DMS153 treated with DMSO at 0.1 percent for 48 hours (cell line): ENCODE data around the gene VTN.
"Not testable (repeated sequence)": the region's sequence is repeated elsewhere in the genome, so short reads cannot be mapped to it uniquely, and the experiment has no call there.

ENCODE experiments used
- DNase-seq: peaks from one replicate; lab custom pipeline; 2025; ENCODE audit not compliant: unreplicated experiment; lab: John Stamatoyannopoulos, UW

VTN gene

DNA sequence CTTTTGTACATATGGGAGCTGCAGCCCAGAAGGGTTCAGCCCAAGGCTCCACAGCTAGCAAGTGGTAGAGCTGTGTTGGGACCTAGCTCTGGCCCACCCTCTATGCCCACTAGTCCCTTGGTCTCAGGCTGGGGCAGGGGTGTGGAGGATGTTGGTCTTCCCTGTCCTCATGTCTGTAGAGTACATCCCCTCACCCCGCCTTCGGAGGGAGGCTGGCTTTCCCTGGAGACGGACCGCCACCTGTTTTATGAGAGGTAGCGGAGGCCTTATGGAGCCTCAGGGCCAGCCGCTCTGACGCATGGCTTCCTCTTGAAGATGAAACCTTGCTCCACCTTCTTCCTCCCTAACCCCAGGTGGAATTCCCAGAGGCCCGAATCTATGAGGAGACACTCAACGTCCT lies 26.1 kb downstream of the VTN start:
- DNase-seq: no peak

DNA sequence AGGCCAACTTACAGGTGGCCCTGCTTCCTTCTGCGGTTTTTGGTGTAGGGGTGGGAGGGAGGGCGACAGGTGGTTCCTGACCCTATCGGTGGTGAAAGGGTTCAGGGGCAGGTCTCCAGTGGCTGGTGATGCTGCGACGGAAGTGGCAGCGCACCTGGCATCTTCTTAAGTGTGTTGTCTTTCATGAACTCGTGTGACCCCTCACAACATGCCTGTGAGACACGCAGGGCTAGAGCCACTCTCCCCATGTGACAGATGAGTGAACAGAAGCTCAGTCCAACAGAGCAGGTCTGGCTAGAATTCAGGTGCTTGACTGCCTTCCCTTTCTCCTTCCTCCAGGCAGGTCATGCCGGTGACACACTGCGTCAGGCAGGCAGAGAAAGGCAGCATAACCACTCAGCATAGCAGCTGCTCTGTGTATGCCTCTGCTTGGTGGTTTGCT lies 26.6 kb downstream of the VTN start:
- no peak for DNase-seq

DNA sequence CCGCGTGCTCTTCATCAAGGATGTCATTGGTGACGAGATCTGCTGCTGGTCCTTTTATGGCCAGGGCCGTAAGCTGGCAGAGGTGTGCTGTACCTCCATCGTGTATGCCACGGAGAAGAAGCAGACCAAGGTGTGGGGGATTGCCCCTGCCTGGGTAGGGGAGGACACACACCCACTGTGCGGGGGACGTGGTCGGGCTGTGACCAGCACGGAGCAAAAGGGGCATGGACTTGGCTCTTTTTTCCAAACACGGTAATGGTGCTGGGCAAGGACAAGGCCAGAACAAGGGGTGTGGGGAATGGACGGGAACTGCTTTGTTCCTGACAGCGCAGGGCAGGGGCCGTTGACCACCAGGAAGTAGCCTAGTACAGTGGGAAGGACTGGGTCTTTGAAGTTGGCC lies 27.8 kb downstream of the VTN start:
- no peak for DNase-seq

DNA sequence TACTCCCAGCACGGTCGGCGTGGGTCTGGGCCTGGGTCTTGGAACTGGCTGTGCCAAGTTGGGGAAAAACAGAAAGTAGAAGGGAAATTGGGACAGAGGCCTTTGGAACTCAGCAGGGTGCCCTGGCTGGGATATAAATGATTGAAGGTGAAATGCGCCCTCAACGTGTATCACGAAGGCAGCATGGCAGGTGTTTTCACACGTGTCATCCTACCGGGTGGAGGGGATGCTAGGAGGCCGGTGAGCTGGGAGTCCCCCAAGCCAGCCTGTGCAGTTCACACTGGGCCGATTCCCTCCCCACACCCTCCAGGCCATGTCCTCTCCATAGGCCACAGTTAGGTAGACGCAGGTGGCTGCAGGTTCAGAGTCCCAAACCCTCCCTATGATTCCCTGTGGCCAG lies 28.6 kb downstream of the VTN start:
- DNase-seq: no peak

DNA sequence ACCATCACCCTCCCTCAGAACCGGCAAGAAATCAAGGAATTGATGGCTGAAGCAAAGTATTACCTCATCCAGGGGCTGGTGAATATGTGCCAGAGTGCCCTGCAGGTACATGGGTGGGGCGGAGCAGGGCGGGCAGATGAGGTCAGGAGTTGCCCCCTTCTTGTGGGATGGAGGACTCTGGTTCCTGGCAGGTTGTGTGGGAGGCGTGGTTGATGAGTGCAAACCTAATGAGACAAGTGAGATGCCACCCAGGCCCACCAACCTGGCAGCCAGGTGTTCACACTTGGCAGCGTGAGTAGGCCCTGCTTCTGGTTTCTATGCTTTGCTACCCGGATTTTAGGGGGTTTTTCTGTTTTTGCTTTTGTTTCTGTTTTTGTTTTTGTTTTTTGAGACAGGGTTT lies 29.7 kb downstream of the VTN start:
- DNase-seq: no peak

DNA sequence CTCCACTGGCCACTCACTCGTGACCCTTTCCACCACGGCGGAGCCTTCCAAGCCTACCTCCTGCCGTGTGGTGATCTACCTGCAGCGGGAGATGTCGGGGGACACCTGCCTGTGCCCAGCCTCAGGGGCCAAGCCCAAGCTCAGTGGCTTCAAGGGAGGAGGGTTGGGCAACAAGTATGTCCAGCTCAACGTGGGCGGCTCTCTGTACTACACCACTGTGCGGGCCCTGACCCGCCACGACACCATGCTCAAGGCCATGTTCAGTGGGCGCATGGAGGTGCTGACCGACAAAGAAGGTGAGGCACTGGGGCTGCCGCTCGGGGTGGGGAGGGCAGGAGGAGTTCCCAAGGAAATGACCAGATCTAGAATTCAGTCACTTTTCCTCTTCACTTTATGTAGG lies 30.7 kb downstream of the VTN start:
- DNase-seq: no peak

DNA sequence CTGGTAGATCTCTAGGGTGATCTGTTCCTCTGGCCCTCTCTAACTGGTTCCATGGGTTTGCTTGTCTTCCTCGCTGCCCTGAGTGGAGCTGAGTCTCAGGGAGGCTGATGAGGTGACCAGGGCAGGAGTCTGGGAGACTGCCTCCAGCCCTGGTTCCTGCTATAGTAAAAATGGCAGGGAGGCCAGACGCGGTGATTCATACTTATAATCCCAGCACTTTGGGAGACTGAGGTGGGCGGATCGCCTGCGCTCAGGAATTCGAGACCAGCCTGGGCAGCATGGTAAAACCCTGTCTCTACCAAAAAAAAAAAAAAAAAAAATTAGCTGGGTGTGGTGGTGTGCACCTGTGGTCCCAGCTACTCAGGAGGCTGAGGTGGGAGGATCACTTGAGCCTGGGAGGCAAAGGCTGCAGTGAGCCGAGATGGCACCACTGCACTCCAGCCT lies 31.3 kb downstream of the VTN start:
- not testable (repeated sequence) for DNase-seq

DNA sequence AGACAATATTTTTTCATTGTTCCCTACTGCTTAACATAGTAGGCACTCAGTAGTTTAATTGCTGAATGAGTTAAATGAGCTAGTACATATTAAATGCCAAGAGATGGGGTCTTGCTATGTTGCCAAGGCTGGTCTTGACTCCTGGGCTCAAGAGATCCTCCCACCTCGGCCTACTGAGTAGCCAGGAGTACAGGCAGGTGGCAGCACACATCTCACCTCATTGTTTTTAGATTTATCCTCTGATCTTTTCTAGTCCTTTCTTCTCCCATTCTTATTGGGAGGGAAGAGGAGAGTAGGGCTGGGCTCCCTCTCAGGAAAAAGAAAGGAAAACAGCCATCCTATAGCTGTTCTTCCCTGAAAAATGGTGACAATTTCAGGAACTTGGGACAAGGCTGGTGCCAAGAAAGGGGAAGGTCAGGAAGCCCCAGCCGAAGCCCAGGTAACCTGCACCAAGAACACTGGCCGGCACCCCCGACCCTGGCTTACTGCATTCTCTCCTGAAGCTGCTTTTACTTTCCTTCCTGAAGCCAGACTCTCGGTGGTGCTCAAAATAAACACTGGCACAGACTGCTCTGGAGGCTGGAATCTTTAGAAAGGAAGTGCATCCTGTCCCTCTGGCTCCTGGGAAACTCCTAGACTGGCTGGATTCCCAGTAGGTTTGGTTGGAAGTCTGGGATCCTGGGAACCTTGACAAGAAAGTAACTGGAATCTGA lies 31.9 kb downstream of the VTN start:
- DNase-seq: no peak

DNA sequence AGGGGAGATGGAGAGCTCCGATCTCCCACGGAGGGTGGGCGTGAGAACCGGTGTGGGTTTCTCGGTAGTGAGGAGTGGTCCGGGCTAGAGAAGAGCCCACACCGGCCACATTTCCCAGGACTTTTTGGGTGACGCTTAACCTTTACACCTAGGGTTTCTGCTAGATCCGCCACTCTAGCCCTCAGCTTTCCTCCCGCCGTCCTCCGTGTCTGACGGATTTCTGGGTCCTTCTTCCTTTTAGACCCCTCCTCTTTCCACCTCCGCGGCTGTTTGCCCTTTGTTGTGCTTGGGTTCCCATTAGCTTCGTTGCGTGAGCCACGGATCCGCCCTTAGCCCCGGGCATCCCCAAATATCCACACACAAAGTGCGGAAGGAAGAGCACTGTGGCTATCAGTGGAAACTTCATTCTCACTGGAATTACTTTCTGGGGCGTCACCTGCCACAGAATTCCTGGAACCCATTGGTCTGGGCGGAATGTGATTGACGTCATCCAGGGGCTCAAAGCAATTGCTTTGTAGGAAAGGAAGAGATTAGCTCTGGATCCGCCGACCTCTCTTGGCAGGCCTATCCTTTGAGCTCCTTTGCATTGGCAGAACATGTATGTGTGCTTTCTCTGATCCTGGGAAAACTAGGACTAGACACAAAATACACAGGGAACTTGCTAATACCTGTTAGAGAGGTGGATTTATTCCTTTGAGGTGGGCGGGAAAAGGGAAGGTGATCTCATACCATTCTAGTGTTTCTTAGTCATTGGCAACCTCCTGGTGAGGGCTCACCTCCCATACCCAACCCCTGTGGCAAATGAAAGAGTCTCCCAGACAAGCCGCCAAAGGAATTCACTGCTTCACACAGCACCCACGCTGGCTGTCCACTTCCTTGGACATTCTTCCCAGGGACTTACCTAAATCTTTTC lies 33.9 kb downstream of the VTN start:
- DNase-seq: no peak

DNA sequence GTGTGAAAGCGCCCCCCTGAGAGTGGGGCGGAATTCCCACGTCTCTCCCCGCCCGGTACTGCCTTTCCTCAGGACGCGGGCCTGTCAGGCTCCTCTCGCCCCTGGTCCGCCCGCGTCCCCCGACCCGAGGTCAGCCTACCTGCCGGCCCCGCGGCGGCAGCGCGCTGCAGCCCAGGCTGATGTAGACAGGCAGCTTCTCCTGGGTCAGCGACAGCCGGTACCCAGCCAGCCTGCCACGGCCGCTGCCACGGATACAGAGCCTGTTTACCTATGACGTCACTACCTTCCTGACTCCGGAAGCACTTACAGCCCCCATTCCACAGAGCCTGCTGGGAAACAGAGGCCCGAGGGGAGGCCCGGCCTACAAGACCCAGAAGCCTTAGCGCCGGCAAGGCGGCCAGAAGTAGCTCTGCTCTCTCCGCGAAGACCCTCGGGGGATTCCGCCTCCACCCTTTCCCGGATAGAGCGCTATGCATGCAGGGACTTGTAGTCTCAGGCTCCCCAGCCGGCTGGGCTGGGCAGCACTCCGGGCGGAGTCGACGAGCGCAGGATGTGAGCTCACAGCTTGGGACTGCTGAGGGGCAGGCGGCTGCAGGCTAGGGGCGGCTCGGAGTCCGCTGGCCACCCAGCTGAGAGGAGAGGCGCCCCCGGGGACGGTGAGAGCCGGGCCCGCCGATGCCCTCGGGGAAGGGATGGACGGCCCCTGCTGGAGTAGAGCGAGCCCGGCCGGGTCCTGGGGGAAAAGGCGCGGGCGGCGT lies 34.7 kb downstream of the VTN start, which contains the start of the genes IFT20 and TNFAIP1:
Gene IFT20 (minus strand): TSS at position 272 of the 758 bp plus-strand sequence. CDS start 3,487 bp downstream, outside the sequence.
Gene TNFAIP1 (plus strand): TSS at position 561 of the 758 bp plus-strand sequence. CDS start 3,761 bp downstream, outside the sequence.
- DNase-seq: peak; percentile 99

DNA sequence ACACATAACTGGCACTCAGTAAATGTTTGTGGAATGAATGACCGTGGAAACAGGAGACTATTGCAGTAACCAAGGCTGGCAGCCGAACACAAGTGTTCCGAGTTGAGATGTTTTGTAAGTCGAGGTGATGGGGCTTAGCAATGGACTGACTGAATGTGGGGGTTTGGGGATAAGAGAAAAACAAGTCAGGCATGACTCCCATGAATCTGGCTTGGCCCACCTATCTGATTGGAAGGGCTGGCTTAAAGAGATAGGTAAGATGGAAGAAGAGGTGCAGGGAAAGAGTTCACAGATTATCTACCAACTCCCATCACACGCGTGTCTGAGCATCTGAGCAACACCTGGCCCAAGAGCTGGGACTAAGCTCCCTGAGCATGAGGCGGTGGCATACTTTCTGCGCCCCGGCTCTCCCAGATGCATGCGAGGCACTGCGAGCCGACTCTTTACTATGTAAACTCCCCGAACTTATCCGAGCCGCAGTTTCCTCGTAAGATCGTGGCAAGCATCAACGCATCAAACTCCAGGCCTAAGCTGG lies 35.4 kb downstream of the VTN start:
- no peak for DNase-seq

DNA sequence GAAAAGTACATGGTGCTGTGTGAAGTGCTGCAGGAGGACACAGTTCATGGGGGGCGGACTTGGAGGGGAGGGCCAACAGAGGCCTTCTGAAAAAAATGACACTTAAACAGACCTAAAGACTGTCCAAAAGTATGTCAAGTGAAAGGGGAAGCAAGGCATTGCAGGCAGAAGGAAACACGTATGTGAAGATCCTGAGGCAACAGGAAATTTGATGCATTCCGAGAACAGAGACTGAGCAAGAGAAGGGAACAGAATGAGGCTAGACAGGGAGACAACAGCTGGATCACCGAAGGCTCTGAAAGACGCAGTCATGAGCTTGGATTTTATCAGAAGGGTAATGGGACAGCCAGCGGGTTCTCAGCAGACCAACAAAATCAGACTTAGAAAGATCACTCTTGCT lies 35.9 kb downstream of the VTN start:
- no peak for DNase-seq

DNA sequence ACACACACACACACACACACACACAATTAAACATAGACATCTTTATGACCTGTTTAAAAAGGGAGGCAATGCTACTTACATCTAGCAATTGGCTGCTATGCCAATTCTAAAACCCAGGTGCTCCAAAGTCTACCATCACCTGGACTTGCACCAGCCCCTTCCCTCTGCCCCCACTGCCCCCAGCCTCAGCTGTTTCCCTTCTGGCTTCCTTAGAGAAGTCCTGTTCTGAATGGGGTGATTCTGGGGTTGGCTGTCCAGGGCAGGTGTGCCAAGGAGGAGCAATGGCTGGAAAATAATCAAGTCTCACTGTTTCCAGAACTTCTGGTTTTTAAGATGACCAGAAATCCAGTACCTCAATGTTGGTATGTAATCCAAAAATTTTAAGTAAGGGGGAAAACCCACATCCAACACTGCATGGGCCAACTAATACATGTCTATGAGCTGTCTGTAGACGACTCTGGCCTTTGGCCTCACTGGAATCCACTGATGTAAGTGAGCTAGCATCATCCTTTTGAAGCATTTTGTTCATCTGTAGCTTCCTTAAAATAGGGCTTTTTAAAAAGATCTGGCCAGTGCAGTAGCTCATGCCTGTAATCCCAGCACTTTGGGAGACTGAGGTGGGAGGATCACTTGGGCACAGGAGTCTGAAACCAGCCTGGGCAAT lies 36.9 kb downstream of the VTN start:
- no peak for DNase-seq

DNA sequence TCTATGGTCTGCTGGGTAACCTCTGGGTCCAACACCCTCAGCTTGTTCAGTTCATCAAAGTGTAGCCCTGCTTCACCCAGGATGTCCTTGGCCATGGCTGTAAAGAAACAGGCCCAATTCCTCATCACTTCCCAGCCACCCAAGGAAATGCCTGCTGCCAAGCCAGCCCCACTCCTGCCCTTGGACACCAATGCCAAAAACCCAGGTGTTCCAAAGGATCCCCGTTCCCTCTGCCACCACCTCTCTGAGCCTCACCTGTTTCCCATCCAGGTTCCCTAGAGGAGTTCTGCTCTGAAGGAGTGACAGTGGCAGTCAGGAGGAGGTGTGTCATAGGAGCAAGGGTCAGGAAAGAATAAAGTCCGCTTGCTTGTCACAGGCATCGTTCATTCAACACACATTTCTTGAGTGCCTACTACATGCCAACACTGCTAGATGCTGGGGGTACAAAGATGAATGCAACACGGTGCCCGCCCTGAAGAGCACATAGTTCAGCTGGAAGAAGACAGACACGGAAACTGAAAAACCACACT lies 38.2 kb downstream of the VTN start:
- no peak for DNase-seq

DNA sequence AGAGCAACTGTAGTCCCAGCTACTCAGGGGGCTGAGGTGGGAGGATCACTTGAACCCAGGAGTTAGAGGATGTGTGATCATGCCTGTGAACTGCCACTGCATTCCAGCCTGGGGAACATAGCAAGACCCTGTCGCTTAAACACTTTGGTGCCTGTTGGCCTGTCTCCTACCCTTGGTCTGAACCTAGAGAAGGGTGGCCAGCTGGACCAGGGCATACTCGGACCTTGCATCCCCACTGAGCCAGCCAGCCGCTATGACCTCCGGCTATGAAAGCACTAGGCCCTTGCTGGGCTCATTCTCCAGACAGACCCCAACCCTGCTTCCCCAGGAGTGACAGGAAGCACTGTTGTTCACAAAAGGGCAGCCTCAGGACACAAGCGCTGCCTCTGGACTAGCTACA lies 39.4 kb downstream of the VTN start:
- DNase-seq: no peak

DNA sequence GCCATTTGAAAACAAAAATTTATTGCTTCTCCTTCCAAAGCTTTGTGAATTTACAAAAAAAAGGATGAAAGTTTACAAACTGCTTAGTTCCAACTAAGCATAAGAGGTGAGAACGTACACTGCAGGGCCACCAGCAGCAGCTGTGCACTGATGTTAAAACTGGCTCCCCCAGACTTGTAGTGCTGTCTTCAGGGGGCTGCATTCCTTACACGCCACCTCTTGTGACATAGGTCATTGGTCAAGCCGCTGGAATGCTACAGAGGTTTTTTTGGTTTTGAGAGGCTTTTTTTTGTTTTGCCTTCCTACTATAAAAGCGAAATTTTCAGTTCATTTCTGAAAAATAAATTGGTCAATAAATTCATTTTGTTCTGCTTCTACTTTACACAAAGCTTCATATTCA lies 41.8 kb downstream of the VTN start:
- no peak for DNase-seq

DNA sequence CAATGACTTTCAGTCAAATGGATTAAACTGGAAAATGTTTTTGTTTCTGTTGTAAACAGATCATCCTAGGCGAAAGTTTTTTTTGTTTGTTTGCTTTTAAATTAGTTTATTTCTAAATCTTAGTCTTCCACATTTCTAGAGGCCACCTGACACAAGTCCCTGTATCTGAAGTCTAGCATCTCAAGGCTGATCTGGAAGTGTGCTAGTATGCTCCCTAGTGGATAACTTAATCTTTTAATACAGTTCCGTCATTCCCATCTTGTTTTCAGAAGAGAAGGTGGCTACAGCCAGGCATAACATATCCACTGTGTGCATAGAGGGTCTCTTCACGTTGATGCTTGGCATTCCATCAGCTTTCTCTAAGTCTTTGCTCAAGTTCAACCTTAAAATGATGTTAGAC lies 42.4 kb downstream of the VTN start:
- no peak for DNase-seq

DNA sequence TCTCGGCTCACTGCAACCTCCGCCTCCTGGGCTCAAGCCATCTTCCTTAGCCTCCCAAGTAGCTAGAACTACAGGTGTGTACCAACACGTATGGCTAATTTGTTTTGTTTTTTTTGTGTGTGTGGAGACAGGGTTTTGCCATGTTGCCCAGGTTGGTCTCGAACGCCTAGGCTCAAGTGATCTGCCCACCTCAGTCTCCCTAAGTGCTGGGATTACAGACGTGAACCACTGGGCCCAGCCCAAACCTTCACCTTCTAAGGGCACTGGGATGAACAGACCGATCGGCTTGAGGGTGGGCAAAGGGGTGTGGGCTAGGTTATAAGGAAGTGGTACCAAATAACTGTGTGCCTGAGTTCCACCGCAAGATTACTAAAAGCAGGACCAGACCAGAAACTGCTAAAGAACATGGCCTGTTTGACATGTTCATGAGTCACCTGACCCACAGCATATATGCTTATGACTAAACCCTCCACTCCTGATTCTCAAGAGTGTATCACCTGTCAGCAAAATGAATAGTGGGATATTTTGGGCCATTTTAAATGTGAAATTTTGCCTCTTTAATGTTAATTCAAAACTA lies 43.0 kb downstream of the VTN start:
- no peak for DNase-seq

DNA sequence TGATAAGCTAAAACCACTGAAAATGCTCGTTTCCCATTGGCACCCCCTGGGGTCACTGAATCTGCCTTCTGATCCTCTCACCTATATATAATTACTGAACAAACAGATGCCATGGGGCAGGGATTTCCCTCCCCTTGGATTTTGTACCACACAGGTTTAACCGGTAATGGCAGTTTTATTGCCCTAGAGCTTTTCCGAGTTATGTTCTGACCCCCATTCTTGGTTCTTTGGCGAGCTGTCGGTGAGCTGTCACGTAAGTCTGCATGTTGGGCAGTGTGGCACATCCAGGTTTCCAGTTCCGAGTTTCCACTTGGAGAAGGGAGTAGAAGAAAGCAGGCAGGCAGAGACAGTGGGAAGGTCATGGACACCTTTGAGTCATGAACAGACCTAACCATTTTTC lies 44.0 kb downstream of the VTN start:
- no peak for DNase-seq

DNA sequence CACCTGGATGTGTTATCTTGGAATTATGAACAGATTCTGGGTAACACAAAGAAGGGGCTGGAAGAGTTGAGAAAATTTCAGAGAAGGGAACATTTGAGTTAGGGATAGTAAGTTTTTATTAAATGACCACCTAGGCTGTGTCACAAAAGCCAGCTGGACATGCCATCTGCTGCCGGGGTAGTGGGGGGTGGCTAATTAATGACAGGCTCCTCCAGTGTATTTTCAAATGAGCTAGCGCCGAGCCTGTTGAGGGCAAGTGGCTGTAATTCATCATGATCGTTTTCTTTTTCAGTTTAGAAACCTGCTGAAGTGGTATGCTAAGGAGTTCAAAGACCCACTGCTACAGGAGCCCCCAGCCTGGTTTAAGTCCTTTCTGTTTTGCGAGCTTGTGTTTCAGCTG lies 44.9 kb downstream of the VTN start:
- DNase-seq: no peak
